Upper lobe of left lung (tissue), 6 donors: ENCODE results near the gene RNF208. TPM values are rescaled to one million over a fixed set of nuclear protein-coding genes. Genes with fewer than 3 reads are reported as not detected.

Source experiments
- ATAC-seq, 2 donors: fragments of 200-7000 bp; cut with Tn5 transposase; one replicate each; pipeline ENCODE4 v1.9.1; 2022; ENCODE audit warnings: mild to moderate bottlenecking in 2 of 2, moderate library complexity in 2 of 2; ENCODE audit not compliant: low FRiP score in 2 of 2
- DNase-seq, 2 donors: peaks; one replicate each; pipeline ENCODE4 v3.0.0-alpha.2; 2019 to 2020
- H3K27ac ChIP-seq, 4 donors: fragments of 200-600 bp; sonication (generic); one replicate each; pipeline ENCODE4 v1.5.1; 2016 to 2019
- H3K27me3 ChIP-seq, 4 donors: fragments of 200-600 bp; sonication (generic); one replicate each; pipeline ENCODE4 v1.5.1; 2017 to 2019
- H3K36me3 ChIP-seq, 4 donors: fragments of 200-600 bp; sonication (generic); one replicate each; pipeline ENCODE4 v1.5.1; 2016 to 2019
- H3K4me1 ChIP-seq, 4 donors: fragments of 200-600 bp; sonication (generic); one replicate each; pipeline ENCODE4 v1.5.1; 2018 to 2019
- H3K4me3 ChIP-seq, 4 donors: fragments of 200-600 bp; sonication (generic); one replicate each; pipeline ENCODE4 v1.5.1; 2017 to 2019; ENCODE audit warnings: mild to moderate bottlenecking in 2 of 4, moderate library complexity in 1 of 4
- H3K9me3 ChIP-seq, 4 donors: fragments of 200-600 bp; sonication (generic); one replicate each; pipeline ENCODE4 v1.5.1; 2018 to 2019
- CTCF ChIP-seq, 6 experiments: fragments of 450-650 bp in 4 of 6; fragments of 200-600 bp in 2 of 6; sonication (generic) in 2 of 6; IDR thresholded peaks; one replicate each; pipeline ENCODE4 v1.5.1; 2016 to 2019; ENCODE audit warnings: antibody characterized with exemption in 6 of 6
- EP300 ChIP-seq, 4 donors: sonication (generic); formaldehyde crosslinking; IDR thresholded peaks; one replicate each; pipeline ENCODE4 v1.5.1; 2017; ENCODE audit warnings: antibody characterized with exemption in 4 of 4, control low read depth in 2 of 4
- POLR2A ChIP-seq, 4 donors: fragments of 450-650 bp; IDR thresholded peaks; one replicate each; pipeline ENCODE4 v1.5.1; 2016 to 2017; ENCODE audit warnings: antibody characterized with exemption in 4 of 4, mild to moderate bottlenecking in 2 of 4
- POLR2AphosphoS5 ChIP-seq, 2 donors: sonication (generic); formaldehyde crosslinking; IDR thresholded peaks; one replicate each; pipeline ENCODE4 v1.5.1; 2017; ENCODE audit warnings: antibody characterized with exemption in 2 of 2
- WGBS, 2 donors: methylation state at CpG; one replicate each; pipeline ENCODE4 v1.1.5; 2017 to 2018; 5-methylcytosine and 5-hydroxymethylcytosine counted together
- total RNA-seq, 6 donors: library from RNA; depleted of rRNA in 4 of 6; stranded (reverse); fragments of >200 nt in 4 of 6; gene quantifications; one replicate each; pipeline versions ENCODE4 v1.1.0 to v1.2.1, GENCODE V29; 2016 to 2021
- donor health status: DM: no; HTN: no; CAD: no; lungs with moderate emphysema.
- donor health status: DM: no; HTN: yes; CAD: no; lungs with severe emphysema.

The RNF208 gene
- total RNA-seq, 6 donors from 2014 or later: 2.3 to 12.6 (median 4.5) TPM

- DNase-seq (no peak), ATAC-seq (no peak)
- Histone ChIP-seq H3K27me3 (no peaks in the 10 kb centered on the region), H3K36me3 (peaks cover 20 to 77% (median 63%) of the 10 kb centered on the region in 4 donors), H3K4me3 (peak overlapping the region in 1 of 4 donors; percentile 84), H3K27ac (no peak overlapping the region), H3K9me3 (no peaks in the 10 kb centered on the region), H3K4me1 (peaks cover 35 to 51% (median 37%) of the 10 kb centered on the region in 4 donors)
- TF ChIP-seq CTCF (IDR thresholded peaks at IDR 0.05) (no peak), POLR2AphosphoS5 (IDR thresholded peaks at IDR 0.05) (no peak), POLR2A (IDR thresholded peaks at IDR 0.05) (no peak), EP300 (IDR thresholded peaks at IDR 0.05) (no peak)
- WGBS, 2 donors: 84 to 93% methylated on average over 2 to 5 of the region's 6 CpGs
Measured at GRCh38 chr9:137186385-137186784, 35.7 kb downstream of the RNF208 start.

GRCh38 chr9:137185921-137186320 lies 36.1 kb downstream of the RNF208 start:
- ATAC-seq (no peak), DNase-seq (peak in 1 of 2 donors; percentile 71)
- Histone ChIP-seq H3K27ac (no peak overlapping the region), H3K4me1 (peaks cover 35 to 51% (median 37%) of the 10 kb centered on the region in 4 donors), H3K9me3 (no peaks in the 10 kb centered on the region), H3K27me3 (no peaks in the 10 kb centered on the region), H3K36me3 (peaks cover 20 to 77% (median 66%) of the 10 kb centered on the region in 4 donors), H3K4me3 (peak overlapping the region in 1 of 4 donors; percentile 84)
- 97% methylated on average over 19 of the region's 19 CpGs; no CpG with 5 or more reads in 1 of the 2 donors for WGBS, 2 donors
- TF ChIP-seq POLR2AphosphoS5 (IDR thresholded peaks at IDR 0.05) (no peak), CTCF (IDR thresholded peaks at IDR 0.05) (no peak), POLR2A (IDR thresholded peaks at IDR 0.05) (no peak), EP300 (IDR thresholded peaks at IDR 0.05) (no peak)

- Histone ChIP-seq H3K4me1 (peaks cover 28 to 43% (median 29%) of the 10 kb centered on the region in 4 donors), H3K27me3 (no peaks in the 10 kb centered on the region), H3K27ac (no peak overlapping the region), H3K4me3 (no peak overlapping the region), H3K36me3 (peaks cover 28 to 77% (median 68%) of the 10 kb centered on the region in 4 donors), H3K9me3 (no peaks in the 10 kb centered on the region)
- ATAC-seq: no peak
- DNase-seq: peak in 1 of 2 donors; percentile 82
- 96 to 97% methylated on average over 39 to 42 of the region's 48 CpGs for WGBS, 2 donors
- no peak for TF ChIP-seq EP300 (IDR thresholded peaks at IDR 0.05)
- no peak for TF ChIP-seq CTCF (IDR thresholded peaks at IDR 0.05)
- TF ChIP-seq POLR2A (IDR thresholded peaks at IDR 0.05): no peak
- no peak for TF ChIP-seq POLR2AphosphoS5 (IDR thresholded peaks at IDR 0.05)
Measured at GRCh38 chr9:137184881-137185660, 37.0 kb downstream of the RNF208 start.

GRCh38 chr9:137183980-137184595 lies 38.0 kb downstream of the RNF208 start:
- no peak for ATAC-seq
- WGBS, 2 donors: 93 to 94% methylated on average over 22 to 27 of the region's 27 CpGs

More at GRCh38 chr9:137183980-137184595, 38.0 kb downstream of the RNF208 start:
- TF ChIP-seq CTCF (IDR thresholded peaks at IDR 0.05) (no peak), EP300 (IDR thresholded peaks at IDR 0.05) (no peak), POLR2AphosphoS5 (IDR thresholded peaks at IDR 0.05) (no peak), POLR2A (IDR thresholded peaks at IDR 0.05) (no peak)
- no peaks in the 10 kb centered on the region for H3K27me3 ChIP-seq
- peaks cover 19 to 33% (median 20%) of the 10 kb centered on the region in 4 donors for H3K4me1 ChIP-seq
- no peak overlapping the region for H3K27ac ChIP-seq
- DNase-seq: peak in 1 of 2 donors; percentile 66
- peaks cover 31 to 83% (median 72%) of the 10 kb centered on the region in 4 donors for H3K36me3 ChIP-seq
- no peak overlapping the region for H3K4me3 ChIP-seq
- no peaks in the 10 kb centered on the region for H3K9me3 ChIP-seq
